Natural killer cell (primary cell): Measurements from ENCODE around the gene LIFR. TPM values are rescaled to one million over a fixed set of nuclear protein-coding genes. Genes with fewer than 3 reads are reported as not detected.
"Not testable (repeated sequence)": the region's sequence is repeated elsewhere in the genome, so short reads cannot be mapped to it uniquely, and the experiment has no call there.

ENCODE experiments used
- ATAC-seq, 3 donors: fragments of 150-1000 bp in 2 of 3; fragments of 200-7000 bp in 1 of 3; cut with Tn5 transposase; 1 replicate in 1 of 3; 2 replicates in 2 of 3; pipeline ENCODE4 v1.10.0; 2021; ENCODE audit warnings: mild to moderate bottlenecking in 2 of 3, moderate library complexity in 2 of 3
- DNase-seq, 2 donors: peaks; one replicate each; pipeline versions ENCODE4 v3.0.0 to v3.0.0-alpha.2; 2013 to 2021; ENCODE audit warnings: mixed read lengths in 1 of 2
- H3K27ac ChIP-seq: one replicate; pipeline ENCODE4 v1.5.1; 2013; ENCODE audit warnings: mild to moderate bottlenecking, low read length
- H3K27me3 ChIP-seq: one replicate; pipeline ENCODE4 v1.6.1; 2013; ENCODE audit warnings: low read length; ENCODE audit not compliant: control insufficient read depth, insufficient read depth
- H3K36me3 ChIP-seq: one replicate; pipeline ENCODE4 v1.6.1; 2013; ENCODE audit warnings: low read length; ENCODE audit not compliant: control insufficient read depth, insufficient read depth
- H3K4me1 ChIP-seq: one replicate; pipeline ENCODE4 v1.6.1; 2013; ENCODE audit warnings: low read length; ENCODE audit not compliant: control insufficient read depth, insufficient read depth
- H3K4me3 ChIP-seq: one replicate; pipeline ENCODE4 v1.5.1; 2013; ENCODE audit warnings: low read length
- H3K9me3 ChIP-seq: one replicate; pipeline ENCODE4 v1.6.1; 2013; ENCODE audit warnings: low read length; ENCODE audit not compliant: control insufficient read depth, insufficient read depth
- H3K27ac Mint-ChIP-seq, 2 donors: one replicate each; pipeline ENCODE4 v1.8.0; 2022; ENCODE audit warnings: mild to moderate bottlenecking in 2 of 2, mixed read lengths in 2 of 2, moderate library complexity in 1 of 2
- H3K27me3 Mint-ChIP-seq, 2 donors: one replicate each; pipeline ENCODE4 v1.8.0; 2022; ENCODE audit warnings: low read depth in 2 of 2, mixed read lengths in 2 of 2
- H3K36me3 Mint-ChIP-seq: one replicate; pipeline ENCODE4 v1.8.0; 2022; ENCODE audit warnings: mixed read lengths
- H3K4me1 Mint-ChIP-seq, 2 donors: one replicate each; pipeline ENCODE4 v1.8.0; 2022; ENCODE audit warnings: mixed read lengths in 2 of 2
- H3K4me3 Mint-ChIP-seq: one replicate; pipeline ENCODE4 v1.8.0; 2022; ENCODE audit warnings: mild to moderate bottlenecking, moderate library complexity, mixed read lengths
- H3K9me3 Mint-ChIP-seq, 2 donors: one replicate each; pipeline ENCODE4 v1.8.0; 2022; ENCODE audit warnings: mixed read lengths in 2 of 2
- CTCF ChIP-seq: fragments of 200-600 bp; IDR thresholded peaks from one replicate; pipeline ENCODE4 v1.8.0; 2022; ENCODE audit warnings: antibody characterized with exemption
- WGBS: methylation state at CpG from one replicate; pipeline ENCODE4 v1.1.7; 2013; ENCODE audit warnings: missing lambda C conversion rate; ENCODE audit not compliant: insufficient coverage; 5-methylcytosine and 5-hydroxymethylcytosine counted together
- intact Hi-C: fragments of 100-400 bp; cut with micrococcal nuclease; formaldehyde crosslinking; loops from one replicate; pipeline ENCODE4 v1.14.2; 2022
- total RNA-seq, 4 donors: library from RNA; stranded (reverse); fragments of 120-200 nt in 1 of 4; gene quantifications; one replicate each; pipeline versions ENCODE4 v1.2.3 to v1.2.4, GENCODE V29; 2013 to 2022

Gene LIFR
- total RNA-seq, 3 donors from 2014 or later (not counting 1 experiment from before 2014, with no cell fraction given): not detected

GRCh38 chr5:38601863-38602298 lies 45.4 kb upstream of the LIFR start:
- Histone ChIP-seq H3K27me3 (no peaks in the 10 kb centered on the region), H3K36me3 (no peaks in the 10 kb centered on the region), H3K9me3 (no peaks in the 10 kb centered on the region), H3K4me1 (no peaks in the 10 kb centered on the region), H3K4me3 (no peak overlapping the region), H3K27ac (no peak overlapping the region)
- no peak for ATAC-seq
- Mint-ChIP-seq H3K27ac (no peak overlapping the region), H3K27me3 (peaks cover 0 to 10% of the 10 kb centered on the region in 2 donors), H3K36me3 (no peaks in the 10 kb centered on the region), H3K4me1 (no peaks in the 10 kb centered on the region), H3K9me3 (no peaks in the 10 kb centered on the region), H3K4me3 (no peak overlapping the region)
- TF ChIP-seq CTCF: no peak
- 90% methylated on average over 4 of the region's 4 CpGs for WGBS
- no peak for DNase-seq
- intact Hi-C loops: no loop called here

GRCh38 chr5:38601133-38601862 lies 44.9 kb upstream of the LIFR start:
- no peaks in the 10 kb centered on the region for H3K4me1 ChIP-seq
- H3K9me3 ChIP-seq: no peaks in the 10 kb centered on the region
- Mint-ChIP-seq H3K27ac (no peak overlapping the region), H3K36me3 (no peaks in the 10 kb centered on the region), H3K4me3 (no peak overlapping the region), H3K27me3 (peaks cover 0 to 11% of the 10 kb centered on the region in 2 donors), H3K4me1 (no peaks in the 10 kb centered on the region), H3K9me3 (no peaks in the 10 kb centered on the region)
- intact Hi-C loops: no loop called here
- no peaks in the 10 kb centered on the region for H3K27me3 ChIP-seq
- TF ChIP-seq CTCF: no peak
- DNase-seq: no peak
- H3K36me3 ChIP-seq: no peaks in the 10 kb centered on the region
- no peak for ATAC-seq
- H3K27ac ChIP-seq: no peak overlapping the region
- H3K4me3 ChIP-seq: no peak overlapping the region
- WGBS: 75% methylated on average over 5 of the region's 5 CpGs

GRCh38 chr5:38600329-38601045 lies 44.0 kb upstream of the LIFR start:
- intact Hi-C loops: no loop called here
- peaks cover 0 to 11% of the 10 kb centered on the region in 2 donors for H3K27me3 Mint-ChIP-seq
- Histone ChIP-seq H3K4me3 (no peak overlapping the region), H3K27ac (no peak overlapping the region), H3K9me3 (no peaks in the 10 kb centered on the region), H3K27me3 (no peaks in the 10 kb centered on the region), H3K36me3 (no peaks in the 10 kb centered on the region), H3K4me1 (no peaks in the 10 kb centered on the region)
- no peaks in the 10 kb centered on the region for H3K4me1 Mint-ChIP-seq
- H3K4me3 Mint-ChIP-seq: no peak overlapping the region
- H3K27ac Mint-ChIP-seq: no peak overlapping the region
- TF ChIP-seq CTCF: no peak
- ATAC-seq (no peak), DNase-seq (no peak)
- no peaks in the 10 kb centered on the region for H3K36me3 Mint-ChIP-seq
- no peaks in the 10 kb centered on the region for H3K9me3 Mint-ChIP-seq
- 90% methylated on average over 3 of the region's 3 CpGs for WGBS

GRCh38 chr5:38599751-38600150 lies 43.3 kb upstream of the LIFR start:
- H3K9me3 Mint-ChIP-seq, H3K27ac ChIP-seq, intact Hi-C loops, DNase-seq, H3K4me3 ChIP-seq, H3K27ac Mint-ChIP-seq, H3K4me1 Mint-ChIP-seq, H3K36me3 ChIP-seq, ATAC-seq, H3K36me3 Mint-ChIP-seq, H3K27me3 ChIP-seq, H3K4me3 Mint-ChIP-seq, H3K4me1 ChIP-seq, H3K9me3 ChIP-seq: not testable (repeated sequence)
- H3K27me3 Mint-ChIP-seq: peaks cover 0 to 16% of the 10 kb centered on the region in 2 donors
